GM19238 (cell line): ENCODE results near the gene CELF1.

Source experiments
- DNase-seq: peaks from one replicate; pipeline ENCODE4 v3.0.0; 2011; ENCODE audit warnings: low spot score; ENCODE audit not compliant: insufficient read length

CELF1 gene

DNA sequence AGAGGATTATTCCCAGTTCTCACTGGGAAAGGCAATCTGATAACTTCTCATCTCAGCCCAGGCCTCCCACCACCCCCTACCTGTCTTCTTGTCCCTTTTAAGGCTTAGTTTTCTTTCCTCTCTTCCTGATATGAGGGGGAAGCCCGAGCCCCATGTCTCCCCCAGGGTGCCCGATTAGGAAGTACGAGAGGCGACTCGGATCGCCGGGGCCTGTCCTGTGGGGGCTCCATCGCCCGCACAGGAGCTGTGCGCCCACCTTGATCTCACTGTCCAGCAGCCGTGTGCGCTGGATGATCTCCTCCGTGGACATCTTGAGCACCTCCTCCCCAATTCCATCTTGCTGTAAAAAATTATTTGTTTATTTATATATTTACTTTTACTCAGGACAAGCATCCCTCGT, 127.3 kb downstream of the CELF1 start:
- DNase-seq: no peak

DNA sequence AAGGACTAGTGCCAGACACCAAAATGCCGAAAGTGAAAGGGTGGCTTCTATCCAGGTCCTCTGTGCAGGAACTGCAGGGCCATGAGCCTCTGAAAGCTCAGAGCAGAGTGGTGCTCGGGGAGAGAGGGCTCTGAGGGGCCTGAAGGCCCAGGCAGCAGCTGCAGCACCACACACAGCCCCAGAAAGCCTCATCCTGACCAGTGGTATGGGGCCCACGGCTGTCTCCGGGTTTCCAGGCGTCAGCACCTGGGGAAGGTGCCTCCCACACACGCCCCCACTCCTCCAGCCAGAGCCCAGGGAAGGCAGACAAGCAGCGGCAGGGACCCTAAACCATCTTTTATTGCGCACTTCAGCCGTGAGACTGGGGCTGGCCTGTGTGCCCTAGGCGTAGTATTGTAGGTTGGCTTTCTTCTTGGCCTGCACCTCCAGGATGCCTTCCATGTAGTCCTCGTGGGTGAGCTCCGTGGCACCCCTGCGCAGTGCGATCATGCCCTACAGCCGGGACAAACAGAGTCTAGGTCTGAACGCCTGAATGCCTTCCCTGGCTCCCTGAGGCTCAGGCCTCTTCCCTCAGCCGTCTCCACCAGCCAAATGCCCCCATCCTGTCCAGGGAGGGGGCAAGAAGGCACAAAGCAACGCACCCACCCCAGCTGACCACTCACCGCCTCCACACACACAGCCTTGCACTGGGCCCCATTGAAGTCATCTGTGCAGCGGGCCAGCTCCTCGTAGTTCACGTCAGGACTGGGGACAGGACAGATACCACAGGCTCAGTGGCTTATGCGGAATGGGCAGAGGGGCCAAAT, 134.3 kb downstream of the CELF1 start:
- no peak for DNase-seq

GRCh38 chr11:47417712-47418111, 135.2 kb downstream of the CELF1 start:
- no peak for DNase-seq

GRCh38 chr11:47415949-47416472, 136.9 kb downstream of the CELF1 start:
- DNase-seq: no peak
